ENCODE data around the gene ARHGEF38. TPM values are rescaled to one million over a fixed set of nuclear protein-coding genes. Genes with fewer than 3 reads are reported as not detected.

Gene ARHGEF38, protein sequence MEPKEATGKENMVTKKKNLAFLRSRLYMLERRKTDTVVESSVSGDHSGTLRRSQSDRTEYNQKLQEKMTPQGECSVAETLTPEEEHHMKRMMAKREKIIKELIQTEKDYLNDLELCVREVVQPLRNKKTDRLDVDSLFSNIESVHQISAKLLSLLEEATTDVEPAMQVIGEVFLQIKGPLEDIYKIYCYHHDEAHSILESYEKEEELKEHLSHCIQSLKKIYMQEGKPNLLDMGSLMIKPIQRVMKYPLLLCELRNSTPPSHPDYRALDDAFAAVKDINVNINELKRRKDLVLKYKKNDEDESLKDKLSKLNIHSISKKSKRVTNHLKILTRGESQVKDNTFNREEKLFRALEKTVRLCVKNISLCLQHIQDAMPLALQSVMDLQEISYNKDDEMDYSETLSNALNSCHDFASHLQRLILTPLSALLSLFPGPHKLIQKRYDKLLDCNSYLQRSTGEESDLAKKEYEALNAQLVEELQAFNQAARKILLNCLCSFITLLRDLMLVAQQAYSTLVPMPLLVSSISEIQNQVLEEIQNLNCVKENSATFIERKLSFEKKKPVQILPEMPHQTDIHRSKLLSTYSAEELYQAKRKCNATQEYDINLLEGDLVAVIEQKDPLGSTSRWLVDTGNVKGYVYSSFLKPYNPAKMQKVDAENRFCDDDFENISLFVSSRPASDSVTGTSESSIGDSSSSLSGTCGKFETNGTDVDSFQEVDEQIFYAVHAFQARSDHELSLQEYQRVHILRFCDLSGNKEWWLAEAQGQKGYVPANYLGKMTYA
- not detected in 2 replicates for total RNA-seq

DNA sequence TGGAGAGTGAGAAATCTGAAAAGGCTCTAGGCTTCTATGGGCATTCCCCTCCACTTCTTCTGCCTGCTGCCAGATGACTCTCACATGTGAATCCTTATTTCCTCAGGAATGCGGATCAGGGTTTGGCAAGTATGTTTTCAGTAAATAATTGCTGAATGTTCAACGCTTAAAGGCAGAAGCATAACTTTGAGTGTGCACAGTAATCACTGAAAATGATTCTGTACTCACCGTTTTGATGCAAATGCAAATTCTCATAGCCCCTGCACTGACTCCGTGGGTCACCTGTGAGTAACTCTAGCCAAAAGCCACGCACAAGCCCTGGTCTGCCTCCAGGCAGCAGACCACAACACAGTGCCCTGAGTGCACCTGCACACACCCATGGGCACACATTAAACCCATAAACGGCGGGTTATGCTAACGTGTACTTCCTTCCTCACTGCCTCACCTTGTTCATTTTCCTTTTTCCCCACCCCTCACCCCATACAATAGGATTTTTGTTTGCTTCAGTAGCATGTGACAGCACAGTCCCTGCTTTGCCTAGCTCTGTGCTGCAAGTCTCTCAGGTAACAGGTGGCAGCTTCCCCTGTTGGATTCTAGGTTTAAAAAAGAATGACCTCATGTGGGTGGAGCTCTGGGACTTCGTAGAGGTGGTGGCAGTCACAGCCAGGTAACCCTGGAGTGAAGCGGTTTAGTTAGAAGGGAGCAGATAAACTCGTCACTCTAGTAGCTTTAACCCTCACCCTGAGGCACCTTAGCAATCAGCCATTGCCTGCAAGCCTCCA lies at the start of gene ARHGEF38:
Gene ARHGEF38 (plus strand): TSS at position 656 of the 782 bp plus-strand sequence. CDS start 146 bp downstream, outside the sequence.
- H3K9me3 Mint-ChIP-seq, result no peaks in the 10 kb centered on the region
- H3K4me3 Mint-ChIP-seq, result no peak within 1 kb of the TSS
- no peaks in the 10 kb centered on the region for H3K4me1 Mint-ChIP-seq (ENCODE audit: low read depth)
- peaks cover 8% of the 10 kb centered on the region for H3K27me3 Mint-ChIP-seq (ENCODE audit: insufficient read depth)
- intact Hi-C loops (cut with micrococcal nuclease), result no loop called here
- DNase-seq (ENCODE audit: low spot score), result no peak
- no peaks in the 10 kb centered on the region for H3K36me3 Mint-ChIP-seq (ENCODE audit: low read depth)
- H3K27ac Mint-ChIP-seq, result no peak within 1 kb of the TSS

DNA sequence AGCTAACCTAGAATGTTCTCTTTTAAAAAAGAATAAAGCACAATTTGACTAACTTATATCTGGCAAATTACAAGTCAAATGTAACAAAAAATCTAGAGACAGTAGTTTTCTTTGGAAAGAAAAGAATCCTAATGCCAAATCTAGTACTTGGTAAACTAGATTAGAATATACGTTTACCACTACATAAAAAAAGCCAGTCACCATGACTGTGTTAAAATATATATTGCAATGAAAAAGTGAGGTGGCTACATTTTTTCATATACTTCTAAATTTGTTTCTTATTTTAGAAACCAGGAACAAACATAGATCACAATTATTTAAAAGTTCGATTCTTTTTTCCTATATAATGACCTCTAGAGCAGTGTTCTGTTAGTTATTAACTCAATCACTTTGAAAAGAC lies 48.9 kb upstream of the ARHGEF38 start:
- intact Hi-C loops (cut with micrococcal nuclease), result no loop called here
- H3K27me3 Mint-ChIP-seq (ENCODE audit: insufficient read depth), result no peaks in the 10 kb centered on the region

DNA sequence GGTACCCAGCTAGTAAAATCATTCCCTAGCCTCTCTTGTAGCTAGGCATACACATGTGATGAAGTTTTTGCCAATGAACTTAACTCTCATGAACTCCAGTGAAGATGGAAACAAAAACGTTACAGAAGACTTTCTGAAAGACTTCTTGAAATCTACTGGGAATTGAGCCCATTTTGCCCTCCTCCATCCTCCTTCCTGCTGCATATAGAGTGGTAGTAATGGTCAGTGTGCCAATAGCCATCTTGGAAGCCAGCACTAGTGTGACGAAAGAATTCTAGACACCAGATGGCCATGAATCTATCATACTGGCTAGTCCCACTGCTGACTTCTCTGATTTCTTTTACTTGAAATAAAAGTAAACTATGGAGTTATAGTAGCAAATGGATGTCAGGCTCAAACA lies 47.7 kb upstream of the ARHGEF38 start:
- no peak overlapping the region for H3K27ac Mint-ChIP-seq
- intact Hi-C loops (cut with micrococcal nuclease), result no loop called here
- no peak for DNase-seq (ENCODE audit: low spot score)
- no peaks in the 10 kb centered on the region for H3K27me3 Mint-ChIP-seq (ENCODE audit: insufficient read depth)
- H3K4me1 Mint-ChIP-seq (ENCODE audit: low read depth), result no peaks in the 10 kb centered on the region
- no peaks in the 10 kb centered on the region for H3K9me3 Mint-ChIP-seq
- H3K4me3 Mint-ChIP-seq, result no peak overlapping the region
- H3K36me3 Mint-ChIP-seq (ENCODE audit: low read depth), result no peaks in the 10 kb centered on the region

More for the DNA sequence above, 48.9 kb upstream of the ARHGEF38 start:
- H3K9me3 Mint-ChIP-seq, result no peaks in the 10 kb centered on the region
- no peak for DNase-seq (ENCODE audit: low spot score)
- no peaks in the 10 kb centered on the region for H3K36me3 Mint-ChIP-seq (ENCODE audit: low read depth)
- no peak overlapping the region for H3K27ac Mint-ChIP-seq
- no peaks in the 10 kb centered on the region for H3K4me1 Mint-ChIP-seq (ENCODE audit: low read depth)
- H3K4me3 Mint-ChIP-seq, result no peak overlapping the region

DNA sequence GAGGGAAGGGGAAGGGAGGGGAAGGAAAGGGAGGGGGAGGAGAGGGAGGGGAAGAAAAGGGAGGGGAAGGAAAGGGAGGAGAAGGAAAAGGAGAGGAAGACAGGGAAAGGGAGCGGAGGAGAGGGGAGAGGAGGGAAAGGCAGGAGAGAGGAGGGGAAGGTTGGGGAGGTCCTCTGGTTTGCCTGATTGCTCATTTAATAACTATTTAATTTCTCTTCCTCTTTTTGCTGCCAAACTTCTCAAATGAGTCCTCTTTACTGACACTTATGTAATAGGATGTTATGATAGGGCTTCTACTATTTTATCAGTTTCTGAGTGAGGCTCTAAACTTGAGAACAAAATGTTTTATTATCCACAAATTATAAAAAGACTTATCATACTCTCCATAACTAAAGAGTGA lies 43.1 kb upstream of the ARHGEF38 start:
- intact Hi-C loops (cut with micrococcal nuclease), result no loop called here
- DNase-seq (ENCODE audit: low spot score), result no peak
- no peak overlapping the region for H3K4me3 Mint-ChIP-seq
- H3K9me3 Mint-ChIP-seq, result peaks cover 4% of the 10 kb centered on the region
- H3K27ac Mint-ChIP-seq, result no peak overlapping the region
- H3K4me1 Mint-ChIP-seq (ENCODE audit: low read depth), result no peaks in the 10 kb centered on the region
- H3K36me3 Mint-ChIP-seq (ENCODE audit: low read depth), result no peaks in the 10 kb centered on the region
- H3K27me3 Mint-ChIP-seq (ENCODE audit: insufficient read depth), result peaks cover 7% of the 10 kb centered on the region

DNA sequence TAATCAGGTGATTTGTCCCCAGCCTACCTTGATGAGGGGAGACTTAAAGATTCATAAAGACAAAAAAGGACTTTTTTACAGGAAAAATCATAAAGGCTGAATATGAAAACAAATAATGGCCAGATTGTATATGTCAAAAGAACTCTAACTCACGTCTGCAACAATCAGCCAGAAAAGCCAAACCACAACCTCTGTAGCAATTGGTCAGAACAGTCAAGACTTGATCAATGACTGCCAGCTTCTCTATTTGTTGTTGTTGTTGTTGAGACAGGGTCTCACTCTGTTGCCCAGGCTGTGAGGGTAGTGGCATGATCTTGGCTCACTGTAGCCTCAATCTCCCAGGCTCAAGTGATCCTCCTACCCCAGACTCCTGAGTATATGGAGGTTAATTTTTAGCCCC lies 42.7 kb upstream of the ARHGEF38 start:
- Mint-ChIP-seq H3K9me3 (peaks cover 4% of the 10 kb centered on the region), H3K4me3 (no peak overlapping the region), H3K27me3 (ENCODE audit: insufficient read depth) (peaks cover 7% of the 10 kb centered on the region), H3K36me3 (ENCODE audit: low read depth) (no peaks in the 10 kb centered on the region), H3K4me1 (ENCODE audit: low read depth) (no peaks in the 10 kb centered on the region), H3K27ac (no peak overlapping the region)
- DNase-seq (ENCODE audit: low spot score), result no peak
- intact Hi-C loops (cut with micrococcal nuclease), result no loop called here

DNA sequence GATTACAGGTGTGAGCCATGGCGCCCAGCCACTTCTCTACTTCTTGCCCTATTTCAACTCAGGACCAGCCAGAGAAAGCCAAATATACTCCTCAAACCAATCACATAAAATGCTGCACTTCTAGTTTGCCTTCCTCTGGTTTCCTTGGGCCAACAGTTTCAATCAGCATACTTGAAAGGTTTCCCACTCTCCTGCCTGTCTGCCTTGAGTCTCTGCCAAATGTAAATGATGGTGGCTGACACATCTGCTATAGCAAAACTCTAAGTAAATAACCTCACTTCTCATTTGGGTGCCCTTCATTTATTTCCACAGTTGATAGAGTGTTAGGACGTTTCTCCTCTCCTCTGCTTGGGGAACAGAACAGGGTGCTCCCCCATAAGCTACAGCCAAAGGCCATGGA lies 42.2 kb upstream of the ARHGEF38 start:
- peaks cover 7% of the 10 kb centered on the region for H3K27me3 Mint-ChIP-seq (ENCODE audit: insufficient read depth)
- intact Hi-C loops (cut with micrococcal nuclease), result no loop called here
- H3K36me3 Mint-ChIP-seq (ENCODE audit: low read depth), result no peaks in the 10 kb centered on the region
- no peaks in the 10 kb centered on the region for H3K4me1 Mint-ChIP-seq (ENCODE audit: low read depth)
- H3K27ac Mint-ChIP-seq, result no peak overlapping the region
- no peak overlapping the region for H3K4me3 Mint-ChIP-seq
- H3K9me3 Mint-ChIP-seq, result peaks cover 4% of the 10 kb centered on the region
- DNase-seq (ENCODE audit: low spot score), result no peak

DNA sequence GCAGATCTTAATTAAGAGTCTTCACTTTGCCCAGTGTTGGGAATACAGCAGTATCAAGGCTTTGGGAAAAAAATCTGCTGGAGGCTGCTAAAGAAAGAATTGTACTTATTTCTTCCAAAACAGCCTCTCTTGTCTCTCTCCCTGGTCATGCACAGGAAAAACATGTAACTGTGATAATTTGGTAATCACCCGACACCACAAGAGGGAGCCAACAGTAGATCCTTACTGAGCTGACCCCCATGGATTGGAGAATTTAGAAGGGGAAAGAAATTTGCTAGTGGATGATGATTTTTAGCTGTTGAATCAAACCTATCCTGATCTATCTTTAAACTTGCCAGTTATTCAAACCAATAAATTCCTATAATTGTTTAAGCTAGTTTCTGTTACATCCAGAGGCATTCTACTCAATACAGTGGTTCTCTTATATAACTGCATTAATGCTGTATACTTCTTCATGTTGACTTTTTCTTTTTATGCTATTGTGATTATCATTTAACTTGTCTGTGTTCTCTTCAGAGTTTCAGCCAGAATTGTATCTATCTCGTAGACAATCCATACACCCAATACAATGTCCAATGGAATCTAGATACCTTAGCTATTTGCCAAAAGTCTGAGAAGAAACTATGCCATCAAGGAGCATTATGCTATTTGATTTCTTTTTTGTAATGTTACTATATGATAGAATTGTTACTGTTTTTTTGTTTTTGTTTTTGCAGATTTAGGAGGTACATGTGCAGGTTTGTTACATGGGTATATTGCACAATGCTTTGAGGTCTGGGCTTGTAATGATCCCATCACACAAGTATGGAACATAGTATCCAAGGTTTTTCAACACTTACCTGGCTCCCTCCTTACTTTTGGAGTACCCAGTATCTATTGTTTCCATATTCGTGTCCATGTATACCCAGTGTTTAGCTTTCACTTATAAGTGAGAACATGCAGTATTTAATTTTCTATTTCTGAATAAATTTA lies 31.3 kb upstream of the ARHGEF38 start:
- H3K27ac Mint-ChIP-seq, result no peak overlapping the region
- H3K4me1 Mint-ChIP-seq (ENCODE audit: low read depth), result no peaks in the 10 kb centered on the region
- H3K36me3 Mint-ChIP-seq (ENCODE audit: low read depth), result no peaks in the 10 kb centered on the region
- peaks cover 7% of the 10 kb centered on the region for H3K27me3 Mint-ChIP-seq (ENCODE audit: insufficient read depth)
- DNase-seq (ENCODE audit: low spot score), result no peak
- no peaks in the 10 kb centered on the region for H3K9me3 Mint-ChIP-seq
- H3K4me3 Mint-ChIP-seq, result no peak overlapping the region
- intact Hi-C loops (cut with micrococcal nuclease), result loop anchor here (1.0 kb wide), 1 partner anchor 194 kb away; no protein-coding TSS in a partner anchor

DNA sequence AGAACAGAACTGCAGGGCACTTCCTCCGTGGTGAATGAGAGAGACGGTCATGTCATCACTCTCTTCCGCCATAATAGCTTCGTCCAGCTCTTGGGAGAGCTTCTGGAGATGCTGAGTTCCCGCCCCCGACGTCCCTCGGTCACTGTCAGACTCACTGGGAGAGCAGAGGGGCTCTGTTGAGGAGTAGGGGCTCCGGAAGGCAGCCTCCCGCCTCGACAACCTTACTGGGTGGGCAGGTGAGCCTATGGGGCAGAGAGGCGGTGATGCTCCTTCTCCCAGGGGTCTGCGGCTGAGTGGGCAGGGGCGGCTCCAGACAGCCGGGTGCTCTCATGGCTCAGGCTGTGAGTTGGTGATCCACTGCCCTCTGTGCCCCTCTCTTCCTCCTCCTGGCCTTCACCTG lies 25.8 kb upstream of the ARHGEF38 start:
- intact Hi-C loops (cut with micrococcal nuclease), result no loop called here
- no peak for DNase-seq (ENCODE audit: low spot score)
- Mint-ChIP-seq H3K4me3 (no peak overlapping the region), H3K27ac (no peak overlapping the region), H3K4me1 (ENCODE audit: low read depth) (no peaks in the 10 kb centered on the region), H3K27me3 (ENCODE audit: insufficient read depth) (peaks cover 7% of the 10 kb centered on the region), H3K36me3 (ENCODE audit: low read depth) (no peaks in the 10 kb centered on the region), H3K9me3 (no peaks in the 10 kb centered on the region)

DNA sequence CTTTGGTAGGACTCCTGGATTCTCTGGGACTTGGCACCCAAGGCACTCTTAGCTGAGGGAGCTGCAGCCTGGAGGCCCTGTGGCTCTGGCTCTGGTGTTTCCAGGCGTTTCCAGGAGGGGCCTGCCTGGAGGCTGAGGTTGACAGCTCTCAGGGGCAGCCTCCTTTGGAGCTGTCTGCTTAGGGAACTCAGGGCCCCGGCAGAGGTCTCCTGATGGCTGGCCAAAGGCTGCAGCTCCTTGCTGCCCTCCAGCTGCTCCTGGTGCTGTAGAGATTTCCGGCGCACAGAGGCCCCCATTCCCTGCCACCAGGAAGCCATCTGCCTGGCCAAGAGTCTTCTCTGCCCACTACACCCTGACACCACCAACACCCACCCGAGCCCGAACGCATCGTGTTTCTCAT lies 25.3 kb upstream of the ARHGEF38 start:
- Mint-ChIP-seq H3K4me3 (no peak overlapping the region), H3K4me1 (ENCODE audit: low read depth) (no peaks in the 10 kb centered on the region), H3K27ac (no peak overlapping the region), H3K36me3 (ENCODE audit: low read depth) (no peaks in the 10 kb centered on the region), H3K27me3 (ENCODE audit: insufficient read depth) (peaks cover 6% of the 10 kb centered on the region), H3K9me3 (no peaks in the 10 kb centered on the region)
- no peak for DNase-seq (ENCODE audit: low spot score)
- intact Hi-C loops (cut with micrococcal nuclease), result no loop called here

DNA sequence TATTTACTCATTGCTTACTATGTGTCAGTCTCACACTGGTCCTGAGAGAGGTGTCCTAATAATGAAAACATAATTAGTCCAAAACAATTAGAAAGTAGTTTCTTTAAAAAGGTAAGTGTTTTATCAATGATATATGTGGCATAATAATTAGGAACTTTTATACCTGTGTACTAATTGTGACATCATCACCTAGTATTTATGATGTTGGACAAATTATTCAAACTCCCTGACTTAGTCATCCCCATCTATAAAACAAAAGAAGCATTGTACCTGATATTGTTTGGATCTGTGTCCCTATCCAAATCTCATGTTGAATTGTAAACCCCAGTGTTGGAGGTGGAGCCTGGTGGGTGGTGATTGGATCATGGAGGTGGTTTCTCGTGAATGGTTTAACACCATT lies 15.8 kb upstream of the ARHGEF38 start:
- H3K4me1 Mint-ChIP-seq (ENCODE audit: low read depth), result no peaks in the 10 kb centered on the region
- H3K27ac Mint-ChIP-seq, result no peak overlapping the region
- H3K9me3 Mint-ChIP-seq, result no peaks in the 10 kb centered on the region
- H3K4me3 Mint-ChIP-seq, result no peak overlapping the region
- no peaks in the 10 kb centered on the region for H3K27me3 Mint-ChIP-seq (ENCODE audit: insufficient read depth)
- no peak for DNase-seq (ENCODE audit: low spot score)
- intact Hi-C loops (cut with micrococcal nuclease), result no loop called here
- H3K36me3 Mint-ChIP-seq (ENCODE audit: low read depth), result no peaks in the 10 kb centered on the region

DNA sequence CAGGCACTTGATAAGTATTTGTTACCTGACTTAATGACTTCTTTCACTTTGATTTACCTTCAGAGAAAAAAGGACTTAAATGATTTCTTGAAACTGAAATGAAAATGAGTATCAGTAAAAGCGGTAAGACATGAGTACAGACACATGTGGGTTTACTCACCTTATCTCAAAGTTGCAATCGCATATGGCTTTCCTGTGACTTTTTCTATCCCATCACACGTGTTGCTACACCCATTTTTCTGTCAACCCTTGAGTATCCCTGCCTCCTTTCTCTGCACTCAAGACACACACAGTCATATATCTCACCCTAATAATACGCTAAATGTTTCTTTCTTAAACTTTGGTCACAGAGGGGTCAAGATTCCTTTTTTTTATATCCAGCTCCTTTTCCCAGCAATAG lies 11.0 kb upstream of the ARHGEF38 start:
- no peaks in the 10 kb centered on the region for H3K9me3 Mint-ChIP-seq
- H3K36me3 Mint-ChIP-seq (ENCODE audit: low read depth), result no peaks in the 10 kb centered on the region
- no peaks in the 10 kb centered on the region for H3K4me1 Mint-ChIP-seq (ENCODE audit: low read depth)
- no peak overlapping the region for H3K27ac Mint-ChIP-seq
- H3K4me3 Mint-ChIP-seq, result no peak overlapping the region
- intact Hi-C loops (cut with micrococcal nuclease), result no loop called here
- H3K27me3 Mint-ChIP-seq (ENCODE audit: insufficient read depth), result no peaks in the 10 kb centered on the region
- no peak for DNase-seq (ENCODE audit: low spot score)

DNA sequence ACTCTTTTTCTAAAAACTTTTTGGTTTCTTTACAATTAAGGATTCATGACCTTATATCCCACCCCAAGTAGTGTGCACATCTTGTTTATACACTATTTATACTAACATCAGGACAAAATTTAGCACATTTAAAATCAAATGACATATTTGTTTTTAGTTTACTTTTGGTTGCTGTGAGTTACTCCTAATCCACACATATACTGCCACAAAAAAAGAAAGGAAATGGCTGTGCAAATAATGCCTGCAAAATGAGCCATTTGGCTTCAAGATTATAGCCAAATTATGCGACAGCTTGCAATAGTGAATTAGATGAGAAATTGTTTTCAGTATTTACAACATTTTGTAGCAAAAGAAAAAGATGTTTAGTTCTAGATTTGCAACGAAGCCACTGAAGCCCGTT lies 10.4 kb upstream of the ARHGEF38 start:
- intact Hi-C loops (cut with micrococcal nuclease), result no loop called here
- no peaks in the 10 kb centered on the region for H3K4me1 Mint-ChIP-seq (ENCODE audit: low read depth)
- no peaks in the 10 kb centered on the region for H3K27me3 Mint-ChIP-seq (ENCODE audit: insufficient read depth)
- no peaks in the 10 kb centered on the region for H3K36me3 Mint-ChIP-seq (ENCODE audit: low read depth)
- H3K27ac Mint-ChIP-seq, result no peak overlapping the region
- no peaks in the 10 kb centered on the region for H3K9me3 Mint-ChIP-seq
- DNase-seq (ENCODE audit: low spot score), result no peak
- H3K4me3 Mint-ChIP-seq, result no peak overlapping the region
